SH-SY5Y (cell line): Measurements from ENCODE around the gene OLFML1.

ENCODE experiments used
- GATA2 ChIP-seq: IDR thresholded peaks from 2 replicates; pipeline ENCODE4 v1.6.1; 2011; ENCODE audit warnings: mild to moderate bottlenecking, low read depth, low read length
- GATA3 ChIP-seq: IDR thresholded peaks from 2 replicates; pipeline ENCODE4 v1.6.1; 2011; ENCODE audit warnings: low read depth, mild to moderate bottlenecking, low read length, moderate library complexity

- no peak for TF ChIP-seq GATA2
- no peak for TF ChIP-seq GATA3
Measured at GRCh38 chr11:7471071-7471470, 14.2 kb upstream of the OLFML1 start.
